ENCODE data around the gene COL9A3.

- TF ChIP-seq CTCF (IDR thresholded peaks at IDR 0.05) (no peak), POLR2A (IDR thresholded peaks at IDR 0.05) (no peak)
Measured at GRCh38 chr20:62845416-62846160, 28.7 kb downstream of the COL9A3 start.
